DND-41 (cell line): Measurements from ENCODE around the gene PTPRN2.

Source experiments
- EZH2 ChIP-seq: IDR thresholded peaks from 3 replicates; pipeline ENCODE4 v1.6.1; 2012; ENCODE audit warnings: borderline replicate concordance, low read depth, mild to moderate bottlenecking, moderate library complexity, low read length, inconsistent platforms; ENCODE audit not compliant: severe bottlenecking
- TF ChIP-seq, protein P1 (sequence below): IDR thresholded peaks from 2 replicates; pipeline ENCODE4 v1.5.1; 2012; ENCODE audit warnings: borderline replicate concordance, low read length, moderate library complexity, mild to moderate bottlenecking; ENCODE audit not compliant: poor library complexity, severe bottlenecking; ENCODE audit errors: extremely low read depth

GRCh38 chr7:158283016-158283974 is 304.3 kb downstream of the PTPRN2 start:
- TF ChIP-seq, protein P1, sequence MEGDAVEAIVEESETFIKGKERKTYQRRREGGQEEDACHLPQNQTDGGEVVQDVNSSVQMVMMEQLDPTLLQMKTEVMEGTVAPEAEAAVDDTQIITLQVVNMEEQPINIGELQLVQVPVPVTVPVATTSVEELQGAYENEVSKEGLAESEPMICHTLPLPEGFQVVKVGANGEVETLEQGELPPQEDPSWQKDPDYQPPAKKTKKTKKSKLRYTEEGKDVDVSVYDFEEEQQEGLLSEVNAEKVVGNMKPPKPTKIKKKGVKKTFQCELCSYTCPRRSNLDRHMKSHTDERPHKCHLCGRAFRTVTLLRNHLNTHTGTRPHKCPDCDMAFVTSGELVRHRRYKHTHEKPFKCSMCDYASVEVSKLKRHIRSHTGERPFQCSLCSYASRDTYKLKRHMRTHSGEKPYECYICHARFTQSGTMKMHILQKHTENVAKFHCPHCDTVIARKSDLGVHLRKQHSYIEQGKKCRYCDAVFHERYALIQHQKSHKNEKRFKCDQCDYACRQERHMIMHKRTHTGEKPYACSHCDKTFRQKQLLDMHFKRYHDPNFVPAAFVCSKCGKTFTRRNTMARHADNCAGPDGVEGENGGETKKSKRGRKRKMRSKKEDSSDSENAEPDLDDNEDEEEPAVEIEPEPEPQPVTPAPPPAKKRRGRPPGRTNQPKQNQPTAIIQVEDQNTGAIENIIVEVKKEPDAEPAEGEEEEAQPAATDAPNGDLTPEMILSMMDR, result no peak
- TF ChIP-seq EZH2, result no peak
